Muscle of leg (tissue), 11 donors: Measurements from ENCODE around the gene CCL27. TPM values are rescaled to one million over a fixed set of nuclear protein-coding genes. Genes with fewer than 3 reads are reported as not detected.

Experiments
- DNase-seq: peaks from one replicate; pipeline ENCODE4 v3.0.0; 2013
- H3K27ac ChIP-seq: one replicate; pipeline ENCODE4 v1.5.1; 2013; ENCODE audit warnings: mild to moderate bottlenecking, low read length, control low read depth
- H3K27me3 ChIP-seq: one replicate; pipeline ENCODE4 v1.6.1; 2013; ENCODE audit warnings: low read length; ENCODE audit not compliant: control insufficient read depth, insufficient read depth
- H3K36me3 ChIP-seq: one replicate; pipeline ENCODE4 v1.6.1; 2013; ENCODE audit warnings: low read length; ENCODE audit not compliant: control insufficient read depth, insufficient read depth
- H3K4me1 ChIP-seq: one replicate; pipeline ENCODE4 v1.6.1; 2013; ENCODE audit warnings: low read length; ENCODE audit not compliant: control insufficient read depth, insufficient read depth
- H3K4me3 ChIP-seq: one replicate; pipeline ENCODE4 v1.5.1; 2013; ENCODE audit warnings: low read length, control low read depth
- H3K9me3 ChIP-seq: replicated peaks from 2 replicates; pipeline ENCODE4 v1.6.1; 2013; ENCODE audit warnings: low read depth, low read length; ENCODE audit not compliant: control insufficient read depth
- WGBS: methylation state at CpG from one replicate; pipeline ENCODE4 v1.1.5; 2013; ENCODE audit warnings: missing lambda C conversion rate; ENCODE audit not compliant: insufficient coverage; 5-methylcytosine and 5-hydroxymethylcytosine counted together
- polyA plus RNA-seq, 8 donors: library from polyadenylated mRNA; unstranded; fragments of 120-200 nt; gene quantifications; one replicate each; pipeline versions ENCODE4 v1.2.1 to v1.2.3, GENCODE V29; 2013; ENCODE audit warnings: inconsistent platforms in 1 of 8, low replicate concordance in 1 of 8; ENCODE audit not compliant: insufficient read length in 8 of 8, insufficient read depth in 1 of 8
- total RNA-seq: library from RNA; stranded (reverse); fragments of 120-200 nt; gene quantifications from one replicate; pipeline ENCODE4 v1.2.4, GENCODE V29; 2013

The CCL27 gene
- total and polyA plus RNA-seq, 9 donors, result 0.31 to 1.1 (median 0.61) TPM; not detected in 1

GRCh38 chr9:34664281-34665066 is 2.0 kb upstream of the CCL27 start:
- H3K4me1 ChIP-seq, result peaks cover 17% of the 10 kb centered on the region
- WGBS, result 1% methylated on average over 16 of the region's 18 CpGs
- peak overlapping the region; percentile 93 for H3K4me3 ChIP-seq
- H3K27me3 ChIP-seq, result no peaks in the 10 kb centered on the region
- H3K9me3 ChIP-seq, result no peaks in the 10 kb centered on the region
- peak overlapping the region; percentile 89 for H3K27ac ChIP-seq
- H3K36me3 ChIP-seq, result peaks cover 55% of the 10 kb centered on the region
- peak; percentile 85 for DNase-seq

- H3K4me3 ChIP-seq, result no peak overlapping the region
- no peaks in the 10 kb centered on the region for H3K9me3 ChIP-seq
- H3K27me3 ChIP-seq, result no peaks in the 10 kb centered on the region
- H3K36me3 ChIP-seq, result peaks cover 56% of the 10 kb centered on the region
- H3K4me1 ChIP-seq, result peaks cover 17% of the 10 kb centered on the region
- H3K27ac ChIP-seq, result no peak overlapping the region
- DNase-seq, result no peak
These were observed 797 bp upstream of the CCL27 start for GRCh38 chr9:34663303-34663605.

- Histone ChIP-seq H3K27me3 (no peaks in the 10 kb centered on the region), H3K4me3 (no peak overlapping the region), H3K4me1 (peaks cover 17% of the 10 kb centered on the region), H3K27ac (no peak overlapping the region), H3K9me3 (no peaks in the 10 kb centered on the region), H3K36me3 (peaks cover 69% of the 10 kb centered on the region)
- no peak for DNase-seq
- 88% methylated on average over 8 of the region's 8 CpGs for WGBS
These were observed 2.7 kb downstream of the CCL27 start for GRCh38 chr9:34659592-34660253.

GRCh38 chr9:34658461-34658860 is 4.0 kb downstream of the CCL27 start:
- no peak overlapping the region for H3K4me3 ChIP-seq
- whole genome bisulfite sequencing, result 85% methylated on average over 14 of the region's 14 CpGs
- H3K27me3 ChIP-seq, result no peaks in the 10 kb centered on the region
- no peaks in the 10 kb centered on the region for H3K9me3 ChIP-seq
- peaks cover 23% of the 10 kb centered on the region for H3K4me1 ChIP-seq
- no peak overlapping the region for H3K27ac ChIP-seq
- peaks cover 68% of the 10 kb centered on the region for H3K36me3 ChIP-seq
- no peak for DNase-seq

GRCh38 chr9:34656992-34657391 is 5.5 kb downstream of the CCL27 start:
- no peak for DNase-seq
- no peak overlapping the region for H3K27ac ChIP-seq
- peaks cover 53% of the 10 kb centered on the region for H3K36me3 ChIP-seq
- 80% methylated on average over 1 of the region's 5 CpGs for WGBS
- no peaks in the 10 kb centered on the region for H3K27me3 ChIP-seq
- no peak overlapping the region for H3K4me3 ChIP-seq
- H3K4me1 ChIP-seq, result peaks cover 37% of the 10 kb centered on the region
- H3K9me3 ChIP-seq, result no peaks in the 10 kb centered on the region

- H3K27me3 ChIP-seq, result no peaks in the 10 kb centered on the region
- H3K27ac ChIP-seq, result peak overlapping the region; percentile 3
- no peak overlapping the region for H3K4me3 ChIP-seq
- peaks cover 50% of the 10 kb centered on the region for H3K4me1 ChIP-seq
- no peaks in the 10 kb centered on the region for H3K9me3 ChIP-seq
- 69% methylated on average over 5 of the region's 5 CpGs for WGBS
- H3K36me3 ChIP-seq, result peaks cover 38% of the 10 kb centered on the region
- no peak for DNase-seq
These were observed 7.1 kb downstream of the CCL27 start for GRCh38 chr9:34655394-34655793.

GRCh38 chr9:34654323-34655051 is 8.0 kb downstream of the CCL27 start:
- H3K4me1 ChIP-seq, result peaks cover 50% of the 10 kb centered on the region
- H3K27ac ChIP-seq, result peak overlapping the region; percentile 94
- H3K4me3 ChIP-seq, result peak overlapping the region; percentile 37
- H3K9me3 ChIP-seq, result no peaks in the 10 kb centered on the region
- 19% methylated on average over 3 of the region's 11 CpGs for WGBS
- H3K27me3 ChIP-seq, result no peaks in the 10 kb centered on the region
- DNase-seq, result peak; percentile 92
- peaks cover 38% of the 10 kb centered on the region for H3K36me3 ChIP-seq

GRCh38 chr9:34653151-34654072 is 9.0 kb downstream of the CCL27 start:
- no peaks in the 10 kb centered on the region for H3K9me3 ChIP-seq
- 6% methylated on average over 9 of the region's 11 CpGs for WGBS
- DNase-seq, result peak; percentile 94

GRCh38 chr9:34652602-34653000 is 9.9 kb downstream of the CCL27 start:
- Histone ChIP-seq H3K4me3 (peak overlapping the region; percentile 52), H3K4me1 (peaks cover 58% of the 10 kb centered on the region), H3K27me3 (no peaks in the 10 kb centered on the region), H3K9me3 (no peaks in the 10 kb centered on the region), H3K36me3 (peaks cover 44% of the 10 kb centered on the region), H3K27ac (peak overlapping the region; percentile 94)
- 12% methylated on average over 4 of the region's 5 CpGs for WGBS
- peak; percentile 63 for DNase-seq

More at GRCh38 chr9:34653151-34654072, 9.0 kb downstream of the CCL27 start:
- H3K4me1 ChIP-seq, result peaks cover 50% of the 10 kb centered on the region
- H3K27ac ChIP-seq, result peak overlapping the region; percentile 94
- peak overlapping the region; percentile 52 for H3K4me3 ChIP-seq
- peaks cover 44% of the 10 kb centered on the region for H3K36me3 ChIP-seq
- no peaks in the 10 kb centered on the region for H3K27me3 ChIP-seq
